BE2C (cell line): ENCODE data around the gene GARIN5A.

ENCODE experiments used
- DNase-seq: peaks from one replicate; pipeline ENCODE4 v3.0.0-alpha.2; 2020
- H3K27me3 ChIP-seq: fragments of 250-450 bp; sonication (Bioruptor Pico); 2 replicates; pipeline ENCODE4 v1.5.1; 2020; ENCODE audit warnings: mild to moderate bottlenecking
- H3K36me3 ChIP-seq: fragments of 250-450 bp; sonication (Bioruptor Pico); 2 replicates; pipeline ENCODE4 v1.5.1; 2020; ENCODE audit warnings: mild to moderate bottlenecking
- H3K4me1 ChIP-seq: fragments of 250-450 bp; sonication (Bioruptor Pico); 2 replicates; pipeline ENCODE4 v1.5.1; 2020
- H3K4me3 ChIP-seq: 2 replicates; pipeline ENCODE4 v1.5.1; 2011; ENCODE audit warnings: low read depth, low read length
- H3K9me3 ChIP-seq: fragments of 250-450 bp; sonication (Bioruptor Pico); 2 replicates; pipeline ENCODE4 v1.5.1; 2020
- TF ChIP-seq, protein P1 (sequence below): IDR thresholded peaks from 2 replicates; pipeline ENCODE4 v1.5.1; 2012; ENCODE audit warnings: mild to moderate bottlenecking, low read depth, low read length

The GARIN5A gene

DNA sequence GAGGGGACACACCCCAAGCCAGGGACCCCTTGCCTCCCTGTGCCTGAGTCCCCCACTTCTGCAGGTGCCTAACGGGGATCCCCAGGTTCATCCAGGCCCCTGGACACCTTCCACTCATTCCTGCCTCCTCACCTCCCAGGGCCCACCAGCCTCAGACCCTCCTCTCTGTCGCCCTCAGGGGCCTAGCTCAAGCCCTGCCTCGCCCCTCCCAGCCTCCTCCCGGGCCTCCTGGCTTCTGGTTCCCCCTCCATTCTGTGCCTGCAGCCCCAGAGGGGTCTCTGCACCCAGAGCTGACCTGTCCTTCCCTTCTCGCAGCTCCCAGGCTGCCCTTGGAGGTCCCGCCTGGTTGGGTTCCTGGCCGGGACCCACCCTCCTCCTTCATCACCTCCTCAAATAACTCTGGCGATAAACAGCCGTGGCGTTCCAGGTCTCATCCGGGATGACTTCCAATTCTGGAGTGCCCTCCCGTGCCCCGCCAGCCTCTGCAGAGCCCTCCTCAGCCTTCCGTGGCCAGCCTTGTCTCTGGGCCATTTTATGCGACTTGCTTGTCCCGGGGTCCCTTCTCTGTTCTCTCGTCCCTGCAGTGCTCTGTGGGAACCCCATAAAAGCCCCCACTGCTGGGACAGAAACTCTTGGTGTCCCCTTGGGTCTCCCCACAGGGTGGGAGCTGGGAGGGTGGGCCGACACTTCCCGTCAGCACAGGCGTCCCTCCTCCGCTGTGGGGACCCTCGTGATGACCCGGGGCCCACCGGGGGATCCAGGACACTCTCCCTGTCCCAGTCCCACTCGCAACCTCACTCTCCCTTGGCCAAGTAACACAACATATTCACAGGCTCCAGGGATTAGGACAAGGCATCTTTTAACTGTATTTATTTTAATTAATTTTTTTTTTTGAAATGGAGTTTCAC lies 25.2 kb upstream of the GARIN5A start:
- Histone ChIP-seq H3K4me1 (peaks cover 4% of the 10 kb centered on the region; the same call in 1 of the 2 replicates), H3K4me3 (no peak overlapping the region), H3K9me3 (no peaks in the 10 kb centered on the region), H3K36me3 (no peaks in the 10 kb centered on the region), H3K27me3 (no peaks in the 10 kb centered on the region)
- TF ChIP-seq, protein P1, sequence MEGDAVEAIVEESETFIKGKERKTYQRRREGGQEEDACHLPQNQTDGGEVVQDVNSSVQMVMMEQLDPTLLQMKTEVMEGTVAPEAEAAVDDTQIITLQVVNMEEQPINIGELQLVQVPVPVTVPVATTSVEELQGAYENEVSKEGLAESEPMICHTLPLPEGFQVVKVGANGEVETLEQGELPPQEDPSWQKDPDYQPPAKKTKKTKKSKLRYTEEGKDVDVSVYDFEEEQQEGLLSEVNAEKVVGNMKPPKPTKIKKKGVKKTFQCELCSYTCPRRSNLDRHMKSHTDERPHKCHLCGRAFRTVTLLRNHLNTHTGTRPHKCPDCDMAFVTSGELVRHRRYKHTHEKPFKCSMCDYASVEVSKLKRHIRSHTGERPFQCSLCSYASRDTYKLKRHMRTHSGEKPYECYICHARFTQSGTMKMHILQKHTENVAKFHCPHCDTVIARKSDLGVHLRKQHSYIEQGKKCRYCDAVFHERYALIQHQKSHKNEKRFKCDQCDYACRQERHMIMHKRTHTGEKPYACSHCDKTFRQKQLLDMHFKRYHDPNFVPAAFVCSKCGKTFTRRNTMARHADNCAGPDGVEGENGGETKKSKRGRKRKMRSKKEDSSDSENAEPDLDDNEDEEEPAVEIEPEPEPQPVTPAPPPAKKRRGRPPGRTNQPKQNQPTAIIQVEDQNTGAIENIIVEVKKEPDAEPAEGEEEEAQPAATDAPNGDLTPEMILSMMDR = no peak
- no peak for DNase-seq

DNA sequence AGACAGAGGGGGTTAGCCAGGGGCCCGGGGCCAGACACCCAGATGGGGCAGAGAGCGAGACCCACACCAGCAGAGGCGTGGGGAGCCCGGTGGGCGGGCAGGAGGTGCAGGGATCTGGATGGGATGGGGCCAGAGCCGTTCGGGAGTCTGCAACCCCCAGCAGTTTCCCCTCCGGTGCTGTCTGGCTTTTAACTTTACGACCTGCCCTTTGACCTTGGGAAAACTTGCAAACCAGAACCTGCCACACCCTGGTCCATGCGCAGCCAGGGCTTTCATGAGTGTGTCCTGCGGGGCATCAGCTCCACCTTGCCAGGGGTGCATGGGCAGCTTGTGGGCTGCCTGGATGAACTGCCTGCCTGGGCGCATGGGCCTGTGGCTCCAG lies 24.5 kb upstream of the GARIN5A start:
- TF ChIP-seq, protein P1 = no peak
- peaks cover 4% of the 10 kb centered on the region; the same call in 1 of the 2 replicates for H3K4me1 ChIP-seq

DNA sequence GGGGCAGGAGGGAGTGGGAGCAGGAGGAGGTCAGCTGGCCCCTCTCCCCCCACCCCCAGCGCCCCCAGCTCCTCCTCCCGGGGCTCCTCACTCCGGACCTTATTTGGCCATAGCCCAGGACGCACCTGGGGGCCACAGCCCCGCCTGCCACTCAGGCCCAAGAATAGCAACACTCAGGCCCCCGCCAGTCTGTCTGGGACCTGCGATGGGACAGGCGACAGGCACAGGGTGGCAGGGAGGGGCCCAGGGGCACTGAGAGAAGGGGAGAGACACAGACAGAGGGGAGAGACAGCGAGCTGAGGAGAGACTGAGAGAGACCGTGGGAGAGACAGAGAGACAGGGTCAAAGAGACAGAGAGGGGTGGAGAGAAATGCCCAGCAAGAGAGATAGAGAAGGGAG lies 24.1 kb upstream of the GARIN5A start:
- peaks cover 4% of the 10 kb centered on the region; the same call in 1 of the 2 replicates for H3K4me1 ChIP-seq
- no peak overlapping the region for H3K4me3 ChIP-seq
- TF ChIP-seq, protein P1 = no peak
- H3K9me3 ChIP-seq = no peaks in the 10 kb centered on the region
- no peaks in the 10 kb centered on the region for H3K36me3 ChIP-seq
- peaks cover 3% of the 10 kb centered on the region; the same call in 1 of the 2 replicates for H3K27me3 ChIP-seq
- no peak for DNase-seq

More for the DNA sequence above, 24.5 kb upstream of the GARIN5A start:
- Histone ChIP-seq H3K9me3 (no peaks in the 10 kb centered on the region), H3K4me3 (no peak overlapping the region), H3K27me3 (no peaks in the 10 kb centered on the region), H3K36me3 (no peaks in the 10 kb centered on the region)
- no peak for DNase-seq

DNA sequence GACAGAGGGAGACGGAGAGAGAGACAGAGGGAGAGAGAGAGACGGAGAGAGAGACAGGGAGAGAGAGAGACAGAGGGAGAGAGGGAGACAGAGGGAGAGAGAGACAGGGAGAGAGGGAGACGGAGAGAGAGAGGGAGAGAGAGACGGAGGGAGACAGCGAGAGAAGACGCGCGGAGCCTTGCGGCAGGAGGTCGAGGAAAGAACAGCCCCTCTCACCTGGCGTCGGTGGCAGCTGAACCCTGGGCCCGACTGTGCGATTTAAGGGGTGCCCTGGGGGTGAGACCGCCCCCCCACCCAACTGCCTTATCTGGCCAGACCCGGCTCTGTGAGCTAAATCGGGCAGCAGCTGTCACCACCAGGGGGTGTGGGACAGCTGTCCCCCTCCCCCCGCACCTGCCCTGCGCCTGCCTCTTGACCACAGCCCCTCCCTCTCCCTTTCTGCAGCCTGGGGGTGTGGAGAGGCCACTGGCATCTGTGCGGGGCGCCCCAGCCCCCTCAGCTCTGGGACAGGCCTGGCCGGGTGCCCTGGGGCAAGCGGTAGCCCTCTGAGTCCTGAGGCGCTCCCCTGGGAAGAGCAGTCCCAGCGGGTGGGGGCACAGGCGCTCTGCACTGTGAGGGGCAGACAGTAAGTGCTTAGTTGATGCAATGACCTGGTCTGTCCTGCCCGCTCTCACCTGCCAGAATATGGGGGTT lies 23.6 kb upstream of the GARIN5A start:
- Histone ChIP-seq H3K36me3 (no peaks in the 10 kb centered on the region), H3K27me3 (peaks cover 3% of the 10 kb centered on the region; the same call in 1 of the 2 replicates), H3K4me3 (no peak overlapping the region), H3K9me3 (no peaks in the 10 kb centered on the region), H3K4me1 (peaks cover 4% of the 10 kb centered on the region; the same call in 1 of the 2 replicates)
- DNase-seq = peak; percentile 54
- TF ChIP-seq, protein P1 = peak; percentile 34; the same call in 1 of the 2 replicates

DNA sequence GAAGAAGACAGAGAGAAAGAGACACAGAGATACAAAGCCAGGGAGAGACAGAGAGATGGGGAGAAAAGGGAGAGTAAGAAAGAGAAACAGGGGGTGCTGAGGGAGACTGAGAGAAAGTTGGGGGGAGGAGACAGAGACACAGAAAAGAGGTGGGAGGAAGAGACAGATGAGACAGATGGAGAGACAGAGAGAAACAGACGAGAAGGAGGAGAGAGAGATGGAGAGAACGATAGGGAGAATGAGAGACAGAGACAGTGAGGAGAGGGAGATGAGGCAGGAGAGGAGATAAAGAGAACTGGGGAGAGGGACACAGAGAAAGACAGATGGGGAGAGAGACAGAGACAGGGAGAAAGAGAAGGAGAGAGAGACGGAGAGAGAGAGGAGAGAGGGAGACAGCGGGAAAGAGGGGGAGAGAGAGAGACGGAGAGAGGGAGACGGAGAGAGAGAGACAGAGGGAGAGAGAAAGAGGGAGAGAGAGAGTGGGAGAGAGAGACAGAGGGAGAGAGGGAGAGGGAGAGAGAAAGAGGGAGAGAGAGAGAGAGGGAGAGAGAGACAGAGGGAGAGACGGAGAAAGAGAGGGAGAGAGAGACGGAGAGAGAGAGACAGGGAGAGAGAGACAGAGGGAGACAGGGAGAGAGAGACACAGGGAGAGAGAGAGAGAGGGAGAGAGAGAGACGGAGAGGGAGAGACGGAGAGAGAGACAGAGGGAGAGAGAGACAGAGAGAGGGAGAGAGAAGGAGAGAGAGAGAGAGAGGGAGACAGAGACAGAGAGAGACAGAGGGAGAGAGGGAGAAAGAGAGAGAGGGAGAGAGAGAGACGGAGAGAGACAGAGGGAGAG lies 21.8 kb upstream of the GARIN5A start:
- no peak overlapping the region for H3K4me3 ChIP-seq
- peaks cover 3% of the 10 kb centered on the region; the same call in 1 of the 2 replicates for H3K27me3 ChIP-seq
- no peak for DNase-seq
- peaks cover 4% of the 10 kb centered on the region; the same call in 1 of the 2 replicates for H3K4me1 ChIP-seq
- TF ChIP-seq, protein P1 = no peak
- H3K36me3 ChIP-seq = no peaks in the 10 kb centered on the region
- no peaks in the 10 kb centered on the region for H3K9me3 ChIP-seq
